ENCODE measurements around the gene SEC11C. TPM values are rescaled to one million over a fixed set of nuclear protein-coding genes. Genes with fewer than 3 reads are reported as not detected.

SEC11C gene
- total and polyA plus RNA-seq, 2 of the 13 experiments (the other 11 are each of a cell fraction or from before 2014, with no cell fraction given), result 71.9 to 297 TPM

DNA sequence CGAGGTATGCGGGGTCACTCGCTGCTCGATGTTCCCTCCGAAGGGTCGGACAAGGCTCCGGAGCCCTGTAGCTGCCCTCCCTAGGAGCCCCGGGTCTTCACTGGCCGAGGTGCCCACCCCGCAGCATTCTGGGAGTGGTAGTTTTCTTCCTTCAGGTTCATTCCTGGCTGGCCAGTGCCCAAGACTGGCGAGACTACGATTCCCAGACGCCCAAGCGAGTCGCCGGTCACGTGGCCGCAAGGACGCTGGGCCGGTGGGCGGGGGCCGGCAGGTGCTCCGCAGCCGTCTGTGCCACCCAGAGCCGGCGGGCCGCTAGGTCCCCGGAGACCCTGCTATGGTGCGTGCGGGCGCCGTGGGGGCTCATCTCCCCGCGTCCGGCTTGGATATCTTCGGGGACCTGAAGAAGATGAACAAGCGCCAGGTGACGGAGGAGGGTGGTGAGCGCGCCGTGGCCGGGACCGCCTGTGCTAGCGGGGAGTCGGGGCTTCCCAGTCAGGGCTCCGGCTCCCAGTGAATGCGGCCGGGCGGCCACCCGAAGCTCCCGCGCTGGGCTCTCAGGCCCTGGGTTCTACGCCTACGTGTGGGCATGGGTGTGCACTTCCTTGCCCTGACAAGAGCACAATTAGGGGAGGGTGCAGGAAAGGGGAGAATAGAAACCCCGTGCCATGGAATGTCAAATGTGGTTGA is at the start of gene SEC11C (continued):
- TF ChIP-seq, protein P1, sequence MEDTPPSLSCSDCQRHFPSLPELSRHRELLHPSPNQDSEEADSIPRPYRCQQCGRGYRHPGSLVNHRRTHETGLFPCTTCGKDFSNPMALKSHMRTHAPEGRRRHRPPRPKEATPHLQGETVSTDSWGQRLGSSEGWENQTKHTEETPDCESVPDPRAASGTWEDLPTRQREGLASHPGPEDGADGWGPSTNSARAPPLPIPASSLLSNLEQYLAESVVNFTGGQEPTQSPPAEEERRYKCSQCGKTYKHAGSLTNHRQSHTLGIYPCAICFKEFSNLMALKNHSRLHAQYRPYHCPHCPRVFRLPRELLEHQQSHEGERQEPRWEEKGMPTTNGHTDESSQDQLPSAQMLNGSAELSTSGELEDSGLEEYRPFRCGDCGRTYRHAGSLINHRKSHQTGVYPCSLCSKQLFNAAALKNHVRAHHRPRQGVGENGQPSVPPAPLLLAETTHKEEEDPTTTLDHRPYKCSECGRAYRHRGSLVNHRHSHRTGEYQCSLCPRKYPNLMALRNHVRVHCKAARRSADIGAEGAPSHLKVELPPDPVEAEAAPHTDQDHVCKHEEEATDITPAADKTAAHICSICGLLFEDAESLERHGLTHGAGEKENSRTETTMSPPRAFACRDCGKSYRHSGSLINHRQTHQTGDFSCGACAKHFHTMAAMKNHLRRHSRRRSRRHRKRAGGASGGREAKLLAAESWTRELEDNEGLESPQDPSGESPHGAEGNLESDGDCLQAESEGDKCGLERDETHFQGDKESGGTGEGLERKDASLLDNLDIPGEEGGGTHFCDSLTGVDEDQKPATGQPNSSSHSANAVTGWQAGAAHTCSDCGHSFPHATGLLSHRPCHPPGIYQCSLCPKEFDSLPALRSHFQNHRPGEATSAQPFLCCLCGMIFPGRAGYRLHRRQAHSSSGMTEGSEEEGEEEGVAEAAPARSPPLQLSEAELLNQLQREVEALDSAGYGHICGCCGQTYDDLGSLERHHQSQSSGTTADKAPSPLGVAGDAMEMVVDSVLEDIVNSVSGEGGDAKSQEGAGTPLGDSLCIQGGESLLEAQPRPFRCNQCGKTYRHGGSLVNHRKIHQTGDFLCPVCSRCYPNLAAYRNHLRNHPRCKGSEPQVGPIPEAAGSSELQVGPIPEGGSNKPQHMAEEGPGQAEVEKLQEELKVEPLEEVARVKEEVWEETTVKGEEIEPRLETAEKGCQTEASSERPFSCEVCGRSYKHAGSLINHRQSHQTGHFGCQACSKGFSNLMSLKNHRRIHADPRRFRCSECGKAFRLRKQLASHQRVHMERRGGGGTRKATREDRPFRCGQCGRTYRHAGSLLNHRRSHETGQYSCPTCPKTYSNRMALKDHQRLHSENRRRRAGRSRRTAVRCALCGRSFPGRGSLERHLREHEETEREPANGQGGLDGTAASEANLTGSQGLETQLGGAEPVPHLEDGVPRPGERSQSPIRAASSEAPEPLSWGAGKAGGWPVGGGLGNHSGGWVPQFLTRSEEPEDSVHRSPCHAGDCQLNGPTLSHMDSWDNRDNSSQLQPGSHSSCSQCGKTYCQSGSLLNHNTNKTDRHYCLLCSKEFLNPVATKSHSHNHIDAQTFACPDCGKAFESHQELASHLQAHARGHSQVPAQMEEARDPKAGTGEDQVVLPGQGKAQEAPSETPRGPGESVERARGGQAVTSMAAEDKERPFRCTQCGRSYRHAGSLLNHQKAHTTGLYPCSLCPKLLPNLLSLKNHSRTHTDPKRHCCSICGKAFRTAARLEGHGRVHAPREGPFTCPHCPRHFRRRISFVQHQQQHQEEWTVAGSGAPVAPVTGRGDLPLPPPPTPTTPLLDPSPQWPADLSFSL (CRISPR knock-in tag; IDR thresholded peaks at IDR 0.05), result no peak
- TF ChIP-seq TARDBP (CRISPR knock-in tag; IDR thresholded peaks at IDR 0.05) (peak; percentile 63; the same call in 1 of the 2 replicates), MEIS2 (CRISPR knock-in tag; IDR thresholded peaks at IDR 0.05) (peak; percentile 48), ZBTB42 (CRISPR knock-in tag; IDR thresholded peaks at IDR 0.05) (peak; percentile 63; the same call in 1 of the 2 replicates), SP5 (CRISPR knock-in tag; IDR thresholded peaks at IDR 0.05; ENCODE audit: borderline replicate concordance, low read depth) (no peak), ZNF280D (CRISPR knock-in tag; IDR thresholded peaks at IDR 0.05) (peak; percentile 55; the same call in 1 of the 2 replicates), ZNF674 (CRISPR knock-in tag; IDR thresholded peaks at IDR 0.05; ENCODE audit: low read depth) (no peak), ZNF619 (CRISPR knock-in tag; IDR thresholded peaks at IDR 0.05) (no peak), MTA1 (CRISPR knock-in tag; IDR thresholded peaks at IDR 0.05; ENCODE audit: borderline replicate concordance) (peak; percentile 57; the same call in 1 of the 2 replicates), ZNF530 (CRISPR knock-in tag; IDR thresholded peaks at IDR 0.05; ENCODE audit: low read depth) (no peak), PRDM10 (CRISPR knock-in tag; IDR thresholded peaks at IDR 0.05; ENCODE audit: low read depth) (no peak), EHMT2 (IDR thresholded peaks at IDR 0.05; ENCODE audit: borderline replicate concordance, low read depth, low read length) (no peak), KMT2B (CRISPR knock-in tag; IDR thresholded peaks at IDR 0.05) (peak; percentile 69), CREB1 (IDR thresholded peaks at IDR 0.05) (peak; percentile 63), CREB1 (CRISPR knock-in tag; IDR thresholded peaks at IDR 0.05) (peak; percentile 64; the same call in 1 of the 2 replicates), KMT2A (CRISPR knock-in tag; IDR thresholded peaks at IDR 0.05) (no peak; the same call in 1 of the 2 replicates), RARG (CRISPR knock-in tag; IDR thresholded peaks at IDR 0.05; ENCODE audit: low read depth) (no peak; the same call in 1 of the 2 replicates)
